GM10847 (cell line): ENCODE results near the gene DRC7.

Source experiments
- POLR2A ChIP-seq: IDR thresholded peaks from 2 replicates; pipeline ENCODE4 v1.6.1; 2011; ENCODE audit not compliant: insufficient read length; ENCODE audit errors: extremely low read depth

The DRC7 gene

GRCh38 chr16:57653936-57654335 lies 40.7 kb upstream of the DRC7 start:
- TF ChIP-seq POLR2A: no peak

DNA sequence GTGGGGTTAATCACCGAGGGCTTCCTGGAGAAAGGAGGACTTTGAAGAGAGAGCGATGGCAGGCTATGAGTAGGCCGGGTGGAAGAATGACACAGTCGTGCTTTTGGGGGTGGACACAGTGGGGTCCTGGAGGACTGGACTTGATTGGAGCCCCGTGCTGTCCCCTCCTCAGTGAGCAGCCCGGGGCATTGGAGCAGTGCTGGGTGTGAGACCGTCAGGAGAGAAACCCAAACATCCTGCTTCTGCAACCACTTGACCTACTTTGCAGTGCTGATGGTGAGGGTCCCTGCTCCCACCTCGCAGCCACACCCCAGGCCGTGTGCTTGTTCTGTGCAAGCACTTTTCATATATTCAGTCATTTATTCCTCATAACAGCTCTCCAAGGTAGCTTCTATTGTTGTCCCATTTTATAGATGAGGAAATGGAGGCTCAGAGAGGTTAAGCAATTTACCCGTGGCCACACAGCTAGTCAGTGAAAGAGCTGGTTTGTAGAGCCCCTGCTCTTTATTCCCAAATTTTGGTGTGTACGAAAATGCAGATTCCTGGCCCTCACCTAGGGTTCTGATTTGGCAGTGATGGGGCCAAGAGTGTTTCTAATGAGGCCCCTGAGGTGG lies 38.2 kb upstream of the DRC7 start:
- TF ChIP-seq POLR2A: no peak

DNA sequence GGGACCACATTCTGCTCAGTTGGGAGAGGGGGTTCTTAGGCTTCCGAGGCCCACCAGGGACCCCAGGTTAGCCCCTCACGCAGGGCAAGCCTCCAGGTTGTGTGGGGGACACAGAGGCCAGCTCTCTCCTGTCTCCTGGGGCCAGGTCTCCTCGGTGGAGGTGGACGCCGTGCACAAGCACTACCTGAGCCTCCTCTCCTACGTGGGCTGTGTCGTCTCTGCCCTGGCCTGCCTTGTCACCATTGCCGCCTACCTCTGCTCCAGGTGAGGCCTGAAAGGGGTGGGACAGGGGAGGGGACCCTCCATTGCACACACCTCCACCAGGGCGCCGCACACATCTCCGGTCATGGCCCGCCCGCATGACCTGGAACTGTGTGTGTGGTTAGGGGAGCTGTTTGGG lies 37.4 kb upstream of the DRC7 start:
- no peak for TF ChIP-seq POLR2A

DNA sequence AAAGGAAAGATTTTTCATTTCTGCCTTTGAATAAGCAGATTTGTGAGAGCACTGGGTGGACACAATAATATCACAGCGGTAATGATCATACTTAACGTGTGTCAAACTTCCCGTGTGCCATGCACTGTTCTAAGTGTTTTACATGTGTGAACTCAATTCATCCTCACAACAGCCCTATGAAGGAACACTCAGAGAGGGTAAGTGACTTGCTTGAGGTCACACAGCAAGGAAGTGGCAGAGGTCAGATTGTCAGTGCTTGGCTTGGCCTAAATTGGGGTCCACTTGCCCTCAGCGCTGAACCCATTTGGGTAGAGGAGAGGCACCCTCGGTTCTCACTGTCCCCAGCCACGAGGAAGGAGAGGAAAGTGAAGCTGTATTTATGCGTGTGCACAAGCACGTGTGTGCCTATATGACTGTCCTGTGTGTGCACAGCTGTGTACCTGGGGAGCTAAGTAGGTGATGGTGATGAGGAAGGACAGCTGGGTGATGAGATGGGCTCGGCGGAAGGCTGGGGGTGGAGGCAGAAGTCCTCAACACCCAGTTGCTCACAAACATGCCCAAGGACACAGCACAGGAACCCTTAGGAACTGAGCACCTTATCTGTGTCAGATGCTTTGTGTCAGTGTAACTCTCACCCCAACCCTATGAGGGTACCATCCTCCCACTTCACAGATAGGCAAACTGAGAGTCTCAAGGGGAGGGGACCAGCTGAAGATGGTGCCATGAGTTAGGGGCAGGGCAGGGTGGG lies 36.3 kb upstream of the DRC7 start:
- no peak for TF ChIP-seq POLR2A

- TF ChIP-seq POLR2A: no peak
These were observed 35.5 kb upstream of the DRC7 start for GRCh38 chr16:57658878-57659674.

GRCh38 chr16:57660715-57661463 lies 33.7 kb upstream of the DRC7 start:
- no peak for TF ChIP-seq POLR2A

- TF ChIP-seq POLR2A: no peak
These were observed 33.1 kb upstream of the DRC7 start for GRCh38 chr16:57661510-57661909.

- TF ChIP-seq POLR2A: no peak
These were observed 32.4 kb upstream of the DRC7 start for GRCh38 chr16:57661936-57662906.

- TF ChIP-seq POLR2A: no peak
These were observed 31.2 kb upstream of the DRC7 start for GRCh38 chr16:57663436-57663835.

DNA sequence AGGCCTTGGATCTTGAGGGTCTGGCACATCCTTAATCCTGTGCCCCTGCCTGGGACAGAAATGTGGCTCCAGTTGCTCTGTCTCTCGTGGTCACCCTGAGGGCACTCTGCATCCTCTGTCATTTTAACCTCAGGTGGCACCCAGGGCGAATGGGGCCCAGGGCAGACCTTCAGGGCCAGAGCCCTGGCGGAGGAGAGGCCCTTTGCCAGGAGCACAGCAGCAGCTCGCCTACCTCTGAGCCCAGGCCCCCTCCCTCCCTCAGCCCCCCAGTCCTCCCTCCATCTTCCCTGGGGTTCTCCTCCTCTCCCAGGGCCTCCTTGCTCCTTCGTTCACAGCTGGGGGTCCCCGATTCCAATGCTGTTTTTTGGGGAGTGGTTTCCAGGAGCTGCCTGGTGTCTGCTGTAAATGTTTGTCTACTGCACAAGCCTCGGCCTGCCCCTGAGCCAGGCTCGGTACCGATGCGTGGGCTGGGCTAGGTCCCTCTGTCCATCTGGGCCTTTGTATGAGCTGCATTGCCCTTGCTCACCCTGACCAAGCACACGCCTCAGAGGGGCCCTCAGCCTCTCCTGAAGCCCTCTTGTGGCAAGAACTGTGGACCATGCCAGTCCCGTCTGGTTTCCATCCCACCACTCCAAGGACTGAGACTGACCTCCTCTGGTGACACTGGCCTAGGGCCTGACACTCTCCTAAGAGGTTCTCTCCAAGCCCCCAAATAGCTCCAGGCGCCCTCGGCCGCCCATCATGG lies 30.5 kb upstream of the DRC7 start:
- no peak for TF ChIP-seq POLR2A

- no peak for TF ChIP-seq POLR2A
These were observed 30.0 kb upstream of the DRC7 start for GRCh38 chr16:57664662-57665025.

DNA sequence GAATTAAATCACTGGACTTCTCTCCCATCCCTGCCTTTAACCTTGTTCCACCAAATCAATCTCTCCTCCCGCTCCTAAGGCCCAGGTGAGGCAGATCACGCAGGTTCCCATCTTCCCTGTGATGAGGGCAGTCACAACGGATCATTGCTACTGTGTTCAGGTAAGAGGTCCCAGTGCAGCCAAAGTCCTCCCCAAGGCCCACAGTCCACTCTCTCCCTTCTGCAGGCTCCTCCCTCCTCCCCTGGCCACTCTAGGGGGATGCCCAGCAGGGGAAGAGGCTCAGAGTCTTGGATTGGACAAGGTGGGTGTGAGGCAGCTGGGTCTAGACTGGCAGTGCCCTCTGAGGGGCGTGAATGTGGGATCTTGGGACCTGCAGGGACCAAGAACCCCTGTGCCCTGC lies 29.1 kb upstream of the DRC7 start:
- no peak for TF ChIP-seq POLR2A

DNA sequence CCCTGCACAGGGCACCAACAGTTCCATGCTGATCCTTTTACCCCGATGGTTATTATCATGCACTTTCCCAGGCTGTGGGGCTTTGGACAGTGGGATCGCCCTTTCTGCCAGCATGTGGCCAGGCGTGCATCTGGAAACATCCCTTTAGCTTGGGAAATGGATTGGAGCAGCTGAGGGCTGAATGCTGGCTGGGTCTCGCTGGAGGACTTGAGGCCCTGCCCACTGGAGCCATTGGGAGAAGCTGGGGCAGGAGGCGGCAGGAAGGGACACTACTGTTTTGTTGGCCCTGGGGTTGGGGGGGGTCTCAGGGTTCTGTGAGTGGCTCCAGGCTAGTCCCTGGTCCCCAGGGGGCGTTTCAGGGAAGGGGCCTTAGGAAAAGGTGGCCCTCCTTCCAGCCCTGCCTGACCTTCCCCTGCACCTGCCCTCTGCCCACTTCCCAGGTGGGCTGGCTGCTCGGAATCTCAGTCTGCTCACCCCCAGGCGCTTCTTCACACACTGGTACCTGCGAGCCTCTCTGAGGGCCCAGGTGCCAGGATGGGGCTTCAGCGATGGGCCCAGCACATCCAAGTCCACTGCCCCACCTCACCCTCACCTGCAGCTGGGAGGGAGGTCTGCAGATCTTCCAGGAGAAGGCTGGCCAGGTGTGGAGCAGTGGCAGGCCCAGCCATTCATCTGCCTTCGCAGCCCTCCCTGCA lies 28.1 kb upstream of the DRC7 start:
- TF ChIP-seq POLR2A: no peak
